K562 (cell line): ENCODE data around the gene KCNK10. TPM values are rescaled to one million over a fixed set of nuclear protein-coding genes. Genes with fewer than 3 reads are reported as not detected.

ENCODE experiments used
- ATAC-seq: fragments of 200-7000 bp; cut with Tn5 transposase; 3 replicates; pipeline ENCODE4 v1.9.1; 2020; ENCODE audit warnings: moderate library complexity
- BruUV-seq: library from RNA; stranded (reverse); fragments of 400-500 nt; replicated peaks from 2 replicates; lab custom pipeline; 2021; lab: Mats Ljungman, UMichigan
- CTCF ChIA-PET: fragments of 300-600 bp; formaldehyde crosslinking; extraction: SDS; loops from one replicate; lab custom pipeline; 2021; ENCODE audit warnings: low intra/inter-chr PET ratio; lab: Yijun Ruan, JAX
- POLR2A ChIA-PET: fragments of 300-600, 350-650 bp; sonication (Branson Sonifier 250); formaldehyde crosslinking; extraction: SDS; loops from one replicate; lab custom pipeline; 2021; ENCODE audit warnings: antibody characterized with exemption, inconsistent platforms; lab: Yijun Ruan, JAX
- DNase-seq, 4 experiments: peaks; one replicate each; pipeline versions ENCODE4 v3.0.0 to v3.0.0-alpha.2; 2011 to 2018; ENCODE audit warnings: low spot score in 3 of 4, mixed read lengths in 3 of 4; ENCODE audit errors: extremely low read depth in 1 of 4
- FAIRE-seq: peaks from 2 replicates; lab custom pipeline; 2011; peaks lifted over from hg19 to GRCh38; lab: Jason Lieb, UNC
- H2AFZ ChIP-seq: 2 replicates; pipeline ENCODE4 v1.6.0; 2011; ENCODE audit warnings: low read depth, low read length, control low read depth, inconsistent platforms
- H3K27ac ChIP-seq: fragments of 200-600 bp; 3 replicates; pipeline ENCODE4 v1.8.0; 2011; ENCODE audit warnings: low read depth, mild to moderate bottlenecking, control low read depth, inconsistent platforms, low read length, moderate library complexity, mixed read lengths; ENCODE audit errors: extremely low read depth
- H3K27me3 ChIP-seq, 2 experiments: fragments of 300-600 bp in 1 of 2; 2 replicates in 1 of 2; 3 replicates in 1 of 2; pipeline versions ENCODE4 v1.6.0 to v1.8.0; 2011; ENCODE audit warnings: inconsistent platforms in 2 of 2, low read length in 2 of 2, mild to moderate bottlenecking in 1 of 2, mixed read lengths in 1 of 2, moderate library complexity in 1 of 2; ENCODE audit not compliant: control insufficient read depth in 2 of 2, insufficient read depth in 2 of 2
- H3K36me3 ChIP-seq: fragments of 300-600 bp; 3 replicates; pipeline ENCODE4 v1.8.0; 2011; ENCODE audit warnings: mild to moderate bottlenecking, low read length, inconsistent platforms; ENCODE audit not compliant: control insufficient read depth, insufficient read depth
- H3K4me1 ChIP-seq, 2 experiments: fragments of 200-600 bp in 1 of 2; replicated peaks in 1 of 2; 2 replicates in 1 of 2; 3 replicates in 1 of 2; pipeline versions ENCODE4 v1.5.1 to v1.8.0; 2011; ENCODE audit warnings: inconsistent platforms in 2 of 2, low read length in 2 of 2, mild to moderate bottlenecking in 1 of 2, mixed read lengths in 1 of 2, moderate library complexity in 1 of 2; ENCODE audit not compliant: control insufficient read depth in 2 of 2, insufficient read depth in 2 of 2
- H3K4me2 ChIP-seq: 2 replicates; pipeline ENCODE4 v1.6.1; 2011; ENCODE audit warnings: low read length, control low read depth, inconsistent platforms, mixed read lengths; ENCODE audit not compliant: insufficient read depth
- H3K4me3 ChIP-seq: fragments of 200-600 bp; sonication (generic), shearing (Covaris generic); 2 replicates; pipeline ENCODE4 v1.5.1; 2016; ENCODE audit warnings: control low read depth, inconsistent platforms
- H3K79me2 ChIP-seq: fragments of 200-600 bp; 3 replicates; pipeline ENCODE4 v1.8.0; 2011; ENCODE audit warnings: low read length, inconsistent platforms; ENCODE audit not compliant: control insufficient read depth, insufficient read depth
- H3K9ac ChIP-seq, 2 experiments: 2 replicates each; pipeline versions ENCODE4 v1.6.0 to v1.6.1; 2011; ENCODE audit warnings: low read depth in 2 of 2, low read length in 2 of 2, control low read depth in 1 of 2, inconsistent platforms in 1 of 2, mild to moderate bottlenecking in 1 of 2, mixed read lengths in 1 of 2; ENCODE audit not compliant: insufficient read depth in 1 of 2
- H3K9me1 ChIP-seq: one replicate; pipeline ENCODE4 v1.6.0; 2011; ENCODE audit warnings: inconsistent platforms, mild to moderate bottlenecking, low read length, moderate library complexity; ENCODE audit not compliant: control insufficient read depth, insufficient read depth
- H3K9me3 ChIP-seq: replicated peaks from 2 replicates; pipeline ENCODE4 v1.5.1; 2011; ENCODE audit warnings: low read depth, low read length, inconsistent platforms; ENCODE audit not compliant: control insufficient read depth, insufficient read depth
- H4K20me1 ChIP-seq: replicated peaks from 2 replicates; pipeline ENCODE4 v1.6.1; 2011; ENCODE audit warnings: low read length, inconsistent platforms, mixed read lengths; ENCODE audit not compliant: control insufficient read depth, insufficient read depth
- ARID2 ChIP-seq: fragments of 450-650 bp; IDR thresholded peaks from 2 replicates; pipeline ENCODE4 v1.6.1; 2017; ENCODE audit warnings: antibody characterized with exemption, mild to moderate bottlenecking
- BDP1 ChIP-seq: IDR thresholded peaks from 3 replicates; pipeline ENCODE4 v1.6.1; 2011; ENCODE audit not compliant: insufficient read length, insufficient read depth
- C11orf30 ChIP-seq: fragments of 450-650 bp; IDR thresholded peaks from 2 replicates; pipeline ENCODE4 v1.6.1; 2016; ENCODE audit warnings: low read depth, mild to moderate bottlenecking
- FOXP1 ChIP-seq: sonication (generic); formaldehyde crosslinking; IDR thresholded peaks from 2 replicates; pipeline ENCODE4 v1.8.0; 2022; ENCODE audit warnings: mild to moderate bottlenecking, missing genetic modification reagents
- GTF2F1 ChIP-seq: IDR thresholded peaks from 2 replicates; pipeline ENCODE4 v1.6.1; 2011; ENCODE audit warnings: low read depth, low read length, improper control_type of control experiment
- HCFC1 ChIP-seq: IDR thresholded peaks from 2 replicates; pipeline ENCODE4 v1.6.1; 2012; ENCODE audit warnings: low read depth, low read length, improper control_type of control experiment
- HMGN3 ChIP-seq: IDR thresholded peaks from 2 replicates; pipeline ENCODE4 v1.6.1; 2011; ENCODE audit warnings: borderline replicate concordance, low read depth, mild to moderate bottlenecking, mixed read lengths, low read length; ENCODE audit not compliant: insufficient read length; ENCODE audit errors: extremely low read depth
- KDM4B ChIP-seq, 2 experiments: fragments of 450-650 bp in 1 of 2; sonication (generic) in 1 of 2; IDR thresholded peaks; 2 replicates each; pipeline ENCODE4 v1.6.1; 2016 to 2017; ENCODE audit warnings: borderline replicate concordance in 2 of 2, antibody characterized with exemption in 1 of 2, low read depth in 1 of 2, mild to moderate bottlenecking in 1 of 2
- KDM5B ChIP-seq: fragments of 200-600 bp; sonication (generic); IDR thresholded peaks from 2 replicates; pipeline ENCODE4 v1.6.1; 2012; ENCODE audit warnings: low read depth, mild to moderate bottlenecking, moderate library complexity, low read length, control low read depth, inconsistent platforms; ENCODE audit not compliant: insufficient replicate concordance
- MCM3 ChIP-seq: fragments of 450-650 bp; IDR thresholded peaks from 2 replicates; pipeline ENCODE4 v1.6.1; 2016
- MCM5 ChIP-seq: fragments of 450-650 bp; IDR thresholded peaks from 2 replicates; pipeline ENCODE4 v1.6.1; 2016; ENCODE audit warnings: low read depth
- NCOA4 ChIP-seq: fragments of 450-650 bp; IDR thresholded peaks from 2 replicates; pipeline ENCODE4 v1.6.1; 2018; ENCODE audit warnings: mild to moderate bottlenecking; ENCODE audit not compliant: partially characterized antibody
- PHTF2 ChIP-seq: fragments of 250-450 bp; sonication (Bioruptor Pico); IDR thresholded peaks from 2 replicates; pipeline ENCODE4 v1.5.0; 2021; ENCODE audit warnings: mild to moderate bottlenecking
- POLR2A ChIP-seq: fragments of 450-650 bp; conservative IDR thresholded peaks from 2 replicates; pipeline ENCODE4 v1.6.1; 2016
- RB1 ChIP-seq: fragments of 450-650 bp; IDR thresholded peaks from 2 replicates; pipeline ENCODE4 v1.6.1; 2017; ENCODE audit warnings: low read depth, mild to moderate bottlenecking
- RBM39 ChIP-seq: fragments of 200-400 bp; formaldehyde crosslinking; optimal IDR thresholded peaks from 2 replicates; pipeline ENCODE3; 2018; ENCODE audit warnings: low read depth, low read length
- ZNF174 ChIP-seq: fragments of 250-450 bp; sonication (Bioruptor Pico); IDR thresholded peaks from 2 replicates; pipeline ENCODE4 v1.4.0; 2020; ENCODE audit warnings: mild to moderate bottlenecking
- WGBS: fragments of 100-300 bp; shearing (Covaris generic); methylation state at CpG from one replicate; pipeline ENCODE4 v1.1.6; 2016; ENCODE audit warnings: low coverage, mixed read lengths; ENCODE audit not compliant: insufficient coverage; ENCODE audit errors: missing lambda C conversion rate; 5-methylcytosine and 5-hydroxymethylcytosine counted together
- in situ Hi-C: fragments of 300-500 bp; cut with MboI; formaldehyde crosslinking; loops from 4 replicates; pipeline ENCODE4 v1.15.0; 2018; ENCODE audit warnings: inconsistent platforms, mixed read lengths
- intact Hi-C: fragments of 100-400 bp; cut with micrococcal nuclease; formaldehyde crosslinking; loops from 2 replicates; pipeline ENCODE4 v1.14.2; 2022
- polyA plus RNA-seq, 8 experiments: library from polyadenylated mRNA; depleted of rRNA in 4 of 8; stranded (reverse) in 5 of 8; unstranded in 3 of 8; fragments of >200 nt; fragmentation: Nextera tagmentation in 2 of 8; fragmentation: Illumina TruSeq in 1 of 8; extraction: Ambion mirVana in 2 of 8; extraction: Trizol in 1 of 8; gene quantifications; 2 replicates each; pipeline versions ENCODE4 v1.2.1 to v1.2.3, GENCODE V29; 2011 to 2014; ENCODE audit warnings: inconsistent platforms in 1 of 8, missing spikeins in 1 of 8
- total RNA-seq, 7 experiments: library from RNA; depleted of rRNA in 6 of 7; stranded (reverse); fragments of >200 nt in 6 of 7; fragmentation: Illumina TruSeq in 2 of 7; extraction: Trizol in 2 of 7; gene quantifications; 2 replicates each; pipeline versions ENCODE4 v1.2.1 to v1.2.3, GENCODE V29; 2011 to 2021; ENCODE audit warnings: low replicate concordance in 1 of 7
- TF ChIP-seq, protein P1 (sequence below): sonication (generic); IDR thresholded peaks from 2 replicates; pipeline ENCODE4 v1.6.1; 2016
- TF ChIP-seq, protein P2 (sequence below), 2 experiments: fragments of 200-800 bp in 1 of 2; sonication (Bioruptor generic) in 1 of 2; sonication (generic) in 1 of 2; formaldehyde crosslinking in 1 of 2; IDR thresholded peaks in 1 of 2; conservative IDR thresholded peaks in 1 of 2; 2 replicates each; pipeline versions ENCODE4 v1.5.0 to v1.6.1; 2016 to 2020; ENCODE audit warnings: missing compliant biosample characterization in 1 of 2, missing genetic modification characterization in 1 of 2, missing genetic modification reagents in 1 of 2

KCNK10 gene
- total and polyA plus RNA-seq, 9 of the 15 experiments (the other 6 are each of a cell fraction or from before 2014, with no cell fraction given), result not detected

DNA sequence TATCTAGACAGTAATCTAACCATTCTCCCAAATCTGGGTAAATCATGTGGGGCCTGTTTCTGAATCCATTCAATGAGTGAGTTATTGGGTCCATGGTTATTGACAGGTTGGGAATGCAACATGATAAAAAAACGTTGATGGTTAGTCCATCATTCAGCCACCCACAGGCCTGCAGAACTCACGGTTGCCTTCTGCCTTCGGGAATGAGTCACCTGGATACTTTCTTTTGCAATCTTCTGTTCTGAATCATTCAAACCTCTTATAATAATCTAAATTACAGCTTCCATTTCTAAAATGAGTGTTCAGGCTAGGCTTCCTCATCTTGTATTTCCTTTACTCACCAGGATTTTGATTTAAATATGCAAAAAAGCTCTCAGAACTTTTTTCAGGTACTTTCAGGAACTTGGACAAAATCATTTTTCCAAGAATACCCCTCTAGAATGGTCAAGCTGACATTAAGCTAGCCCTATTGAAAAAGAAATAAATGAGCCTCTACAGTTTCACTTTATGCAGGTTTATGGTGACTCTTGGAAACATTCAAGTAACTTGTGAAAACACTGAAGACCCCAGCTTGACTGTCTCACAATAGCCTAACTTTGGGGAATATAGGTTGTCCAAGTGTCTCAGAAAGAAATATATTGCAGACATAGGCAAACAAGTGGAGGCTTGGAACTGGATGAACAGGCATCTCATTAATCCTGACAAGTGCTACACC is 94.4 kb downstream of the KCNK10 start (continued):
- TF ChIP-seq BDP1, result no peak

DNA sequence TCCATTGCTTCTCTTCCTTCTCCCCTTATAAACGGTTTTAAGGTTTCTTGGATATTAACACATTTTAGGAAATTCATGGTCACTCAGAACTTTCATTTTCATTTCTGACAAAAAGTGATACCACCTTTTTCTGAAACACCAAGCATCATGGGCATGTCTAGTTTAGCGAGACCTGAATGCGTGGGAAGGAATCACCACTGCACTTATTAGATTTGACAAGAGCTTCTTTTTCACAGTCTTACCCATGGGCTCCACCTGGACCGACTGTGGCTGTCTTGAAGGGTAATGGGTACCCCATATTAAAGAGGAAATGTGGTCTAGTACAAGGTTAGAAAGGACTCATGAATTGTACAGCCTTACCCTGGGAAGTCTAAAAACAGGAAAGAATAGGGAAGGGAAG is 95.4 kb downstream of the KCNK10 start:
- no TSS peak for BruUV-seq
- H3K36me3 ChIP-seq, result no peaks in the 10 kb centered on the region
- no peak overlapping the region for H3K27ac ChIP-seq
- no peak for FAIRE-seq
- in situ Hi-C loops, result no loop called here
- no peaks in the 10 kb centered on the region for H3K4me1 ChIP-seq
- no peak for TF ChIP-seq ZNF174 (CRISPR knock-in tag)
- TF ChIP-seq NCOA4, result no peak
- no peak for TF ChIP-seq GTF2F1
- TF ChIP-seq ARID2, result no peak
- TF ChIP-seq KDM4B (IDR thresholded peaks at IDR 0.05; ENCODE audit: borderline replicate concordance in 2 of 2, low read depth in 1 of 2), result no peak
- TF ChIP-seq MCM5, result no peak
- TF ChIP-seq PHTF2 (CRISPR knock-in tag), result no peak
- TF ChIP-seq HCFC1, result no peak
- TF ChIP-seq POLR2A, result no peak
- TF ChIP-seq MCM3, result no peak
- TF ChIP-seq, protein P1, sequence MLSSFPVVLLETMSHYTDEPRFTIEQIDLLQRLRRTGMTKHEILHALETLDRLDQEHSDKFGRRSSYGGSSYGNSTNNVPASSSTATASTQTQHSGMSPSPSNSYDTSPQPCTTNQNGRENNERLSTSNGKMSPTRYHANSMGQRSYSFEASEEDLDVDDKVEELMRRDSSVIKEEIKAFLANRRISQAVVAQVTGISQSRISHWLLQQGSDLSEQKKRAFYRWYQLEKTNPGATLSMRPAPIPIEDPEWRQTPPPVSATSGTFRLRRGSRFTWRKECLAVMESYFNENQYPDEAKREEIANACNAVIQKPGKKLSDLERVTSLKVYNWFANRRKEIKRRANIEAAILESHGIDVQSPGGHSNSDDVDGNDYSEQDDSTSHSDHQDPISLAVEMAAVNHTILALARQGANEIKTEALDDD, result no peak
- no peak for TF ChIP-seq KDM5B
- TF ChIP-seq, protein P2, sequence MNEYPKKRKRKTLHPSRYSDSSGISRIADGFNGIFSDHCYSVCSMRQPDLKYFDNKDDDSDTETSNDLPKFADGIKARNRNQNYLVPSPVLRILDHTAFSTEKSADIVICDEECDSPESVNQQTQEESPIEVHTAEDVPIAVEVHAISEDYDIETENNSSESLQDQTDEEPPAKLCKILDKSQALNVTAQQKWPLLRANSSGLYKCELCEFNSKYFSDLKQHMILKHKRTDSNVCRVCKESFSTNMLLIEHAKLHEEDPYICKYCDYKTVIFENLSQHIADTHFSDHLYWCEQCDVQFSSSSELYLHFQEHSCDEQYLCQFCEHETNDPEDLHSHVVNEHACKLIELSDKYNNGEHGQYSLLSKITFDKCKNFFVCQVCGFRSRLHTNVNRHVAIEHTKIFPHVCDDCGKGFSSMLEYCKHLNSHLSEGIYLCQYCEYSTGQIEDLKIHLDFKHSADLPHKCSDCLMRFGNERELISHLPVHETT (CRISPR knock-in tag; conservative IDR thresholded peaks at IDR 0.05 in 1 of 2, IDR thresholded peaks at IDR 0.05 in 1 of 2), result no peak
- no peak for TF ChIP-seq RB1
- TF ChIP-seq C11orf30, result no peak
- no peak for TF ChIP-seq HMGN3
- TF ChIP-seq RBM39, result no peak
- TF ChIP-seq FOXP1, result no peak
- POLR2A ChIA-PET, result no interaction called here
- no peak overlapping the region for H3K4me3 ChIP-seq
- CTCF ChIA-PET, result no interaction called here
- H3K79me2 ChIP-seq, result no peaks in the 10 kb centered on the region
- no peak overlapping the region for H2AFZ ChIP-seq
- no peak for DNase-seq
- H3K9me3 ChIP-seq, result no peaks in the 10 kb centered on the region
- H3K9ac ChIP-seq, result no peak overlapping the region
- no peaks in the 10 kb centered on the region for H4K20me1 ChIP-seq
- intact Hi-C loops, result no loop called here
- WGBS, result 0% methylated on average over 4 of the region's 4 CpGs
- no peaks in the 10 kb centered on the region for H3K27me3 ChIP-seq
- ATAC-seq, result no peak
- H3K4me2 ChIP-seq, result no peak overlapping the region
- no peaks in the 10 kb centered on the region for H3K9me1 ChIP-seq
